CD4-positive, alpha-beta T cell treated with Interleukin-17A for 4 hours (primary cell): Measurements from ENCODE around the gene BCL7C.
"Not testable (repeated sequence)": the region's sequence is repeated elsewhere in the genome, so short reads cannot be mapped to it uniquely, and the experiment has no call there.

Experiments
- DNase-seq: peaks from one replicate; pipeline ENCODE4 v3.0.0-alpha.2; 2020; ENCODE audit warnings: mixed read lengths

Gene BCL7C

DNA sequence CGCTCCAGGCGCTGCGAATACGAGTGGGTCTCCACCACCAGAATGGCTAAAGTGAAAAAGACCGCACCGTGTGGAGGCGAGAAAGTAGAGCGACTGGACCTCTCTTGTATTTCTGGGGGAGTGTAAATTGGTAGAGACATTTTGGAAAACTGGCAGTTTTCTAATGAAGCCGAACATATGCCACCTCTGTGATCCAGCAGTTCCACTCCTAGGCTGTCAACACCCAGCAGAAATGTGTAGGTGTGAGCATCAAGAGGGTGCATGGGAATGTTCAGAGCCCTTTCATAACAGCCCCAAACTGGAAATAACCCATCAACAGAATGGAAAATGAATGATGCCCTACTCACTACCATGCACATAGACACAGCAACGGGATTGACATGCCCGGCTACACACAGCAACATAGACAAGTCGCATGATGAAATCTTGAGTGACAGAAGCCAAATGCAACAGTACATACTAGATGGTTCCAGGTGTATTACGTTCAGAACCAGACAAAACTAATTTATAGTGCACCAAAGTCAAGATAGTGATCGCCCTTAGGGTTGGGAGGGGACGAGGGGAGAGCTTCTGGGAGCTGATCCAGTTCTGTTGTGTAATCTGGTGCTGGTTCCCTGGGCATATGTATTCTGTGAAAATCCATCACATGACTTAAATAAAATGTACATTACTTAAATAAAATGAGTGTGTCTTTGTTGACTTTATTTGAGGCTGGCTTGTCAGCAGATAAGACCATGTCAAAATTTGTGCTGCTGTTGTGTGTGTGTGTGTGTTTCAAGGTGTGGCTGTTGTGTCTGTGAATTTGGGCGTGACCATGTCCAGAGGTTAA is 877 bp upstream of the BCL7C start:
- no peak for DNase-seq

GRCh38 chr16:30893417-30893743 is 497 bp downstream of the BCL7C start:
- peak; percentile 27 for DNase-seq

DNA sequence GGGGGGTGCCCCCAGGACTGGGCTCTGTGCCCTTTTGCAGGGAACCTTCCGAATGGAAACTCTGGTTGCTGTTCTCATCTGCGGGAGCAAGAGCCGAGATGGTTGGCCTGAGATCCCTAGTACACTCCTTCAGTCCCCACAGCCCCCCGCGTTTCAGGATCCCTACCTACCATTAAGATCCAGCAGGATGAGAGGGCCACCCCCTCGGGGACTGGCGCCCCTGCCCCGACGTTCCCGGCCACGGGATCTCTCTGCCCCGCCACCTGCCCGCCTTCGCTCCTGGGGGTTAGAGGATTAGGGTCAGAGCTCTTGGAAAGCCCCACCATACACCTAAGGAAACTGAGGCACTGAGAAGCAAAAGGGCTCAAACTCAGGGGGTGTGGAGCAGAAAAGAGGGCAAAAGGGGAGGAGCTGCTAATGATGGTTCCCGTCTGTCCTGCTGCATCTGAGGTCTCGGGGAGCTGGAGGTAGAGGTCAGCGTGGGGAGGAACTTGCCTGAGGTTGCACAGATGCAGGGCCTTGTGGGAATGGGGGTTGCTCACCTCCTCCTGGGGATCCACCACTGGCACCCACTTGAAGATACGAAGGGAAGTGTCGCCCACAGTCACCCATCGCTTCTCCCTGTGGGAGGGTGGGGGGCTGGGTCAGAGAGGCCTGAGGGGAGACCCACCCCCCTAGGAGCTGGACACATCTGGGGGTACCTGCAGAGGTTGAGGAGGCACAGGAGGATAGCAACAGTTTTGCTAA is 1.0 kb downstream of the BCL7C start:
- DNase-seq = no peak

- not testable (repeated sequence) for DNase-seq
Measured at GRCh38 chr16:30891043-30891823, 2.6 kb downstream of the BCL7C start.

GRCh38 chr16:30889721-30890120 is 4.2 kb downstream of the BCL7C start:
- DNase-seq = no peak

GRCh38 chr16:30888856-30889499 is 4.9 kb downstream of the BCL7C start:
- DNase-seq = no peak

DNA sequence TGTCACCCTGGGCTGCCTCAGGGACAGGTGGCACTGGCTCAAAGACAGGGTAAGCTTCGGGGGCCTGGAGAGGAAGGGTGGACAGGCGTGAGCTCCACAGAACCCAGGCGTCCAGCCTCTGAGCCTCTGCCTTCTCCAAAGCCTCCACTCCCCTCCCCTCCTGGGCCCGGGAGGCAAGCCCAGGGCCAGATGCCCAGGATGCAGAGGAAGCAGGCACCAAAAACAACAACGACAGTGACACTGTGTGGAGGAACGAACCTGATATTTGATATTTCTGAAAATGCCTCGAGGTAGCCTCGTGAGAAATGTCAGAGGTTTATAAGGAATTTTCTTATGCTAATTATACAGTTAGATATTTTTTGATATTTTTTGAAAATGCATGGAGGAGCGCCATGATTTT is 6.0 kb downstream of the BCL7C start:
- DNase-seq = no peak

DNA sequence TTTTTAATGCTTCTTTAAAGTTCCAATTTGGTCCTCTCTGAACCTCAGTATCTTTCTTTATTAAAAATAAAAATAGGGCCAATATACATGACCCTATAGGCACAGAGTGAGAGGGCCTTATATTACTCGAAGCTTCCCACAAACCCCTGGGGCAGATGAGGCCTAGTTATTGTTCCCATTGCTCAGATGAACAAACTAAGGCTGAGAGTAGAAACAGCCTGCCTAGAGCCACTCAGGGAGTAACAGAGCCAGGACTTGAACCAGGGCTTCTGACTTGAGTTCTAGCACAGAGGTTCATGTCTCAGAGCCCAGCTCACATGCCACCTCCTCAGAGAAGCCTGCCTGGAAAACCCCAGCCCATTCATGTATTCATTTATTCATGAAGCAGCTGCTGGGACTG is 7.7 kb downstream of the BCL7C start:
- no peak for DNase-seq

DNA sequence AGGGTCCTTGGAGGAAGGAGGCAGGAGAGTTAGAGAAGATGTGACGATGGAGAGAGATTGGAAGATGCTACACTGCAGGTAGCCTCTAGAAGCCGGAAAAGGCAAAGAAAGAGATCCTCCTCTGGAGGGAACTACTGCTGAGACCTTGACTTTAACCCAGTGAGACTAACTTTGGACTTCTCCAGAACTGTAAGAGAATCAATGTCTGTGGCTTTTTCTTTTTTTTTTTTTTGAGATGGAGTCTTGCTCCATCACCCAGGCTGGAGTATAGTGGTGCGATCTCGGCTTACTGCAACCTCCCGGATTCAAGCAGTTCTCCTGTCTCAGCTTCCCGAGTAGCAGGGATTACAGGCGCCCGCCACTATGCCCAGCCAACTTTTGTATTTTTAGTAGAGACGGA is 8.7 kb downstream of the BCL7C start:
- no peak for DNase-seq

DNA sequence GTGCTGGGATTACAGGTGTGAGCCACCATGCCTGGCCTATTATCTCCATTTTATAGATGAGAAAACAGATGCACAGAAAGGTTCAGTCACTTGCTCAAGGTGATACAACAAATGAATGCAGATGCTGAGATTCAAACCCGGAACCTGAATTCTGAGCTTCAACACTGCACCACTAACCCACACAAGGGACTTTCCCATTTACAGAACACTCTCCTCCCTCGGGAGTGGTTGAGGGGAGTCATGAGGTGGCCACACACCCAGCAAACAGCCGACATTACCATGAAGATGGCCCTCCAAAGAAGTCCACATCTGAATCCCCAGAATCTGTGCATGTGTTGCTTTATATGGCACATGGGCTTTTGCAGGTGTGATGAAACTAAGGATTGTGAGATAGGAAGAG is 9.1 kb downstream of the BCL7C start:
- DNase-seq = no peak

DNA sequence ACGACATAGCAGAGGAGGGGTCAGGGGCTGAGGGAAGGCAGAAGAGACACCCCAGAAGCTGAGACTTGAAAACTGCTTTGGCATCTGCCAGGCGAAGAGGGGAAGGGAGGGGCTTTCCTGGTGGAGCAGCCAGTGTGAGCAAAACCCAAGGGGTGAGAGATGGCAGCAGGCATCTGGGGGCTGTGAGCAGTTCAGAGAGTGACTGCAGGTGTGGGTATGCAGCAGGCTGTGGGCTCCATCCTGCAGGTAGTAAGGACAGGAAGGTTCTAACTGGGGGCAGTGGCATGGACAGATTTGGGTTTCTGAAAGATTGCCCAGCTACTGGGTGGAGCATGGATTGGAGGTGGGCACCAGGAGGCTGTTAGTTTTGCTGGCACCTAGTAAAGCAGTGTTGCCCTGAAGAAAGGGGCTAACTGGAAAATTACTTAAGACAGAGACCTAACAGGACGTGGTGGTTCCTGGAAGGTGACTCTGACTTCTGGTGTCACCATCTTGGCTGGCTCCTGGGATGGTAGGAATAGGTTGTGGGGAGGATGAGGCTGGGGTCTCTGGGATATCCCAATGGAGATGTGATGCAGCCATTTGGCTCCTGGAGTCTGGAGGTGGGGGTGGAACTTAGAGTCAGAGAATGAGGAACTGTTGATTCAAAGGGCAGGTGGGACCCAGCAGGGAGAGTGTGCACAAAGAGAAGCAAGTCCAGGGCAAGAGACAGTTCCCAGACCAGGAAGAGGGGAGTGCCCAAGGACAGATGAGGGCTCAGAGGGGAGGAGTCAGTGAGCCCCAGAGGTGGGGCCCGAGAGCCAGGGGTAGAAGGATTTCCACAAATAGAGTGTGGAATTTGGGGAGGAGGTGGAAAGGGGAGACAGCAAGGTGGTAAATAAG is 11.2 kb downstream of the BCL7C start:
- no peak for DNase-seq

DNA sequence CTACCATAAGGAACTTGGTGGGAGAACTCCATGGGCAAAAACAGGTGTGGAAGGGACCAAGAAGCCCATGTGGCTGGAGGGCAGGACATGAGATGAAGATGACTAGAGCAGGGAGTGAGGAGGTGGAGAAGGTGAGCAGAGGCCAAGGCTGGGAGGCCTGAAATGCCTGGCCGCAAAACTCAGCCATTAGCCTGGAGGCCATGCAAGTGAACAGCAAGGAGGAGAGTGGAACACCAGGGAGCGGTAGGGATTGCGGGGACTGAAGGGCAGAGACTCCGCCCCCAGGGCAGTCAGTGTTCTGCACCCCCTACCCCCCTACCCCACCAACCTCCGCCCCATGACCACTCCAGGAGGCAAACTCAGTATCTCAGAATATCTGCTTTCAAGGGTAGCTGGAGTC is 17.0 kb downstream of the BCL7C start:
- no peak for DNase-seq

DNA sequence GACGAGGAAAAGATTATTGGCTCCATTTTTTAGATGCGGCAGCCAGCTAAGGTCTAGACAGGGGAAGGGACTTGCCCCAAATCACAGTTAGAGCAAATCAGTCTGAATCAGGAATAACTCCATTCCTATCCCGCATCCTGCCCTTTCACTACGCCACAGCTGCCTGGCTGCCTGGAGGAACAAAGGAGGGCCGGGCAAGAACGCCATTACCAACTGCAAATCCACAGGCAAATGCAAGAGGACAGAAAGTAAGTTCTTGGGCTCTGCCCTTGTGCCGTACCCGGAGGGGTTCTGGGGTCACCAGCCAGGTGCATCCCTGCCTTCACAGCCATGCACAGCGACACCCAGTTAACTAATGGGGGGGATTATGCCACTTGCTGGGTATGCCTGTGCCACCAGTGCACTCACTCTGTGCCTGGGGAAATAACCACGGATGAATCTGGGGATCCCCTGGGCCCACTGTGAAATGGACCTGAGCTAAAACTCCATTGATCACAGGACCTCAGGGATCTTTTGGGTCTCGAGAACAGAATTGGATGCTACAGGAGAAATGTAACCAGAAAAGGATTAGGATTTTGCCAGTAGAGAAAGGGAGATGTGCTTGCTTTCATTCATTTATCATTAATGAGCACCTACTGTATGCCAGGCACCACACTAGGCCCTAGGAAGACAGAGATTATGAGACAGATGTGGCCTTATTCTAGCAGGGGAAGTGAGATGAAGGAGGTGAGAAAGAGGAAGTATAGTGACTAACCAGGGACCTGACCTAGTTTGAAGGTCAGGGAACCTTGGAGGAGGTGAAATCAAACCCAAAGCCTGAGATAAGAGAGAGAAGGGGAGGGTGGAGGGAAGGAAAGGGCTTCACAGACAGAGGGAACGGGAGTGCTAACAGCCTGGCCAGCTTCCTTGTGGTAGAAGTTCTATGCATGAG is 17.7 kb downstream of the BCL7C start:
- peak; percentile 33 for DNase-seq

GRCh38 chr16:30874821-30875717 is 18.8 kb downstream of the BCL7C start:
- peak; percentile 93 for DNase-seq

GRCh38 chr16:30874244-30874820 is 19.5 kb downstream of the BCL7C start:
- DNase-seq = no peak

GRCh38 chr16:30870904-30871303 is 23.0 kb downstream of the BCL7C start:
- no peak for DNase-seq

DNA sequence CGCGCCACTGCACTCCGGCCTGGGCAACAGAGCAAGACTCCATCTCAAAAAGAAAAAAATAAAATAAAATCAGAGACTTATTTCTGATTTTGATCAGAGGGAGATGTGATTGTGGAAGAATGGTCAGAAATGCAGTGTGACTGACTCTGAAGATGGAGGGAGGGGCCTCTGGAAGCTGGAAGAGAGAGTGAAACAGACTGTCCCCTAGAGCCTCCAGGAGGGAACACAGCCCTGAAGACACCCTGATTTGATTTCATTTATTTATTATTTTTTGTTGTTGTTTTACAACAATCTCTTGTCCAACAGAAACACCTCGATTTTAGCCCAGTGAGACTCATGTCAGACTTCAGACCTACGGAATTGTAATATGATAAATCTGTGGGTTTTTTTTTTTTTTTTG is 26.1 kb downstream of the BCL7C start:
- DNase-seq = no peak

GRCh38 chr16:30866031-30866430 is 27.8 kb downstream of the BCL7C start:
- DNase-seq = no peak

DNA sequence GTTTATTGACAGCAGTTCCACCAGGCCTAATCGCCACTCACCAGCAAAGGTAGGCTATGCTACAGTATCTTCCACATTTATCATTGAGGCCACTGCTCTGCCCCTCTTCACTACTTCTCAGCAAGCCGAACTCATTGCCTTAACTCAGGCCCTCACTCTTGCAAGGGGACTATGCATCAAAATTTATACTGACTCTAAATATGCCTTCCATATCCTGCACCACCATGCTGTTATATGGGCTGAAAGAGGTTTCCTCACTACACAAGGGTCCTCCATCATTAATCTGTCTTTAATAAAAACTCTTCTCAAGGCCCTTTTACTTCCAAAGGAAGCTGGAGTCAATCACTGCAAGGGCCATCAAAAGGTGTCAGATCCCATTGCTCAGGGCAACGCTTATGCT is 30.7 kb downstream of the BCL7C start:
- not testable (repeated sequence) for DNase-seq
